Gastrocnemius medialis (tissue), 4 donors: ENCODE data around the gene ACVR2A.

Experiments
- POLR2A ChIP-seq, 2 donors: fragments of 450-650 bp; IDR thresholded peaks; one replicate each; pipeline ENCODE4 v1.6.1; 2017; ENCODE audit warnings: antibody characterized with exemption in 2 of 2, mild to moderate bottlenecking in 2 of 2, moderate library complexity in 2 of 2
- TF ChIP-seq, protein P1 (sequence below), 5 experiments: fragments of 450-650 bp in 3 of 5; fragments of 200-600 bp in 2 of 5; sonication (generic) in 2 of 5; IDR thresholded peaks in 4 of 5; conservative IDR thresholded peaks in 1 of 5; 1 replicate in 4 of 5; 2 replicates in 1 of 5; pipeline ENCODE4 v1.5.1; 2016 to 2019; ENCODE audit warnings: antibody characterized with exemption in 5 of 5, mild to moderate bottlenecking in 3 of 5, moderate library complexity in 3 of 5

DNA sequence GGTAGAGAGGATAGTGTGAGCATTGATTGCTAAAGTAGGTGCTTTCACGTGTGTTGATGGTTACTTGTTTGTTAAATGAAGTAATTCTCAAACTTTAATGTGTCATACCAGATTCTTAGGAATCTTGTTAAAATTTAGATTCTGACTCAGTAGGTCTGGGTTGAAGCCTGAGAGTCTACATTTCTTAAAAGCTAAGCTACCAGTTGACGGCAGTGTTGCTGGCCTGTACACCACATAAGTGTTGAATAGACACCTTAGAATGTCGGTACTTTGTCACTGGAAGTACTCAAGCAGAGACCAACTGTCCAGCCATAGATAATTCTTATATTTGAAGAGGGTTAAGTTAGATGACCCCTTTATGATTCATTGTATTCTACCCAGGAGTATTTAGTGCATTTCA lies 79.8 kb downstream of the ACVR2A start:
- TF ChIP-seq POLR2A (IDR thresholded peaks at IDR 0.05): no peak
- TF ChIP-seq, protein P1, sequence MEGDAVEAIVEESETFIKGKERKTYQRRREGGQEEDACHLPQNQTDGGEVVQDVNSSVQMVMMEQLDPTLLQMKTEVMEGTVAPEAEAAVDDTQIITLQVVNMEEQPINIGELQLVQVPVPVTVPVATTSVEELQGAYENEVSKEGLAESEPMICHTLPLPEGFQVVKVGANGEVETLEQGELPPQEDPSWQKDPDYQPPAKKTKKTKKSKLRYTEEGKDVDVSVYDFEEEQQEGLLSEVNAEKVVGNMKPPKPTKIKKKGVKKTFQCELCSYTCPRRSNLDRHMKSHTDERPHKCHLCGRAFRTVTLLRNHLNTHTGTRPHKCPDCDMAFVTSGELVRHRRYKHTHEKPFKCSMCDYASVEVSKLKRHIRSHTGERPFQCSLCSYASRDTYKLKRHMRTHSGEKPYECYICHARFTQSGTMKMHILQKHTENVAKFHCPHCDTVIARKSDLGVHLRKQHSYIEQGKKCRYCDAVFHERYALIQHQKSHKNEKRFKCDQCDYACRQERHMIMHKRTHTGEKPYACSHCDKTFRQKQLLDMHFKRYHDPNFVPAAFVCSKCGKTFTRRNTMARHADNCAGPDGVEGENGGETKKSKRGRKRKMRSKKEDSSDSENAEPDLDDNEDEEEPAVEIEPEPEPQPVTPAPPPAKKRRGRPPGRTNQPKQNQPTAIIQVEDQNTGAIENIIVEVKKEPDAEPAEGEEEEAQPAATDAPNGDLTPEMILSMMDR (IDR thresholded peaks at IDR 0.05 in 4 of 5, conservative IDR thresholded peaks at IDR 0.05 in 1 of 5): no peak
